HEK293 (cell line): ENCODE data around the gene PAX6.

Experiments
- CTCF ChIA-PET: fragments of 350-600 bp; formaldehyde crosslinking; extraction: SDS; loops from one replicate; lab custom pipeline; 2021; ENCODE audit warnings: antibody characterized with exemption; lab: Yijun Ruan, JAX
- POLR2A ChIA-PET: fragments of 300-600 bp; formaldehyde crosslinking; extraction: SDS; loops from one replicate; lab custom pipeline; 2020; ENCODE audit warnings: antibody characterized with exemption, inconsistent platforms; lab: Yijun Ruan, JAX
- H3K27ac ChIP-seq: fragments of 200-500 bp; sonication (Bioruptor generic); 2 replicates; pipeline ENCODE4 v1.5.1; 2014; ENCODE audit warnings: low read depth, low read length, control low read depth, inconsistent platforms; ENCODE audit errors: extremely low read depth
- H3K36me3 ChIP-seq, 2 experiments: fragments of 200-500 bp in 1 of 2; sonication (Bioruptor generic) in 1 of 2; 1 replicate in 1 of 2; 2 replicates in 1 of 2; pipeline ENCODE4 v1.5.1; 2014 to 2017; ENCODE audit warnings: inconsistent platforms in 2 of 2, low read length in 2 of 2; ENCODE audit not compliant: control insufficient read depth in 2 of 2, insufficient read depth in 1 of 2
- H3K4me1 ChIP-seq: fragments of 200-500 bp; sonication (Bioruptor generic); 2 replicates; pipeline ENCODE4 v1.5.1; 2014; ENCODE audit warnings: mild to moderate bottlenecking, low read length, inconsistent platforms; ENCODE audit not compliant: control insufficient read depth, insufficient read depth
- H3K4me3 ChIP-seq: 2 replicates; pipeline ENCODE4 v1.5.1; 2011; ENCODE audit warnings: low read depth, mild to moderate bottlenecking, control low read depth, low read length, moderate library complexity
- H3K9me3 ChIP-seq: fragments of 200-500 bp; sonication (Bioruptor generic); 2 replicates; pipeline ENCODE4 v1.5.1; 2014; ENCODE audit warnings: low read depth, low read length, inconsistent platforms; ENCODE audit not compliant: control insufficient read depth, insufficient read depth
- IKZF3 ChIP-seq: fragments of 450-650 bp; IDR thresholded peaks from 2 replicates; pipeline ENCODE4 v1.5.0; 2018; ENCODE audit warnings: missing biosample characterization, mild to moderate bottlenecking, missing genetic modification characterization, moderate library complexity
- MEIS1 ChIP-seq: sonication (generic); formaldehyde crosslinking; IDR thresholded peaks from 2 replicates; pipeline ENCODE4 v1.8.1; 2022; ENCODE audit warnings: missing genetic modification reagents, mild to moderate bottlenecking, borderline replicate concordance
- MYNN ChIP-seq: fragments of 450-650 bp; formaldehyde crosslinking; IDR thresholded peaks from 2 replicates; pipeline ENCODE4 v1.5.1; 2016; ENCODE audit warnings: missing biosample characterization, missing genetic modification characterization, borderline replicate concordance
- MZF1 ChIP-seq: fragments of 450-650 bp; formaldehyde crosslinking; IDR thresholded peaks from 2 replicates; pipeline ENCODE4 v1.5.1; 2017; ENCODE audit warnings: missing biosample characterization, missing genetic modification characterization, borderline replicate concordance
- TRIM28 ChIP-seq: IDR thresholded peaks from 2 replicates; pipeline ENCODE4 v1.6.1; 2011; ENCODE audit warnings: low read length, control low read depth, borderline replicate concordance
- ZIC2 ChIP-seq: fragments of 450-650 bp; formaldehyde crosslinking; IDR thresholded peaks from 2 replicates; pipeline ENCODE4 v1.5.1; 2016; ENCODE audit warnings: missing biosample characterization, missing genetic modification characterization
- ZNF121 ChIP-seq: fragments of 450-650 bp; formaldehyde crosslinking; IDR thresholded peaks from 2 replicates; pipeline ENCODE4 v1.5.1; 2016; ENCODE audit warnings: missing biosample characterization, missing genetic modification characterization
- ZNF140 ChIP-seq: fragments of 450-650 bp; formaldehyde crosslinking; IDR thresholded peaks from 2 replicates; pipeline ENCODE4 v1.5.1; 2016; ENCODE audit warnings: missing biosample characterization, missing genetic modification characterization
- ZNF175 ChIP-seq: fragments of 450-650 bp; formaldehyde crosslinking; IDR thresholded peaks from 2 replicates; pipeline ENCODE4 v1.5.1; 2016; ENCODE audit warnings: missing biosample characterization, missing genetic modification characterization
- ZNF239 ChIP-seq: fragments of 450-650 bp; formaldehyde crosslinking; IDR thresholded peaks from 2 replicates; pipeline ENCODE4 v1.5.1; 2016; ENCODE audit warnings: missing biosample characterization, missing genetic modification characterization
- ZNF311 ChIP-seq: fragments of 450-650 bp; formaldehyde crosslinking; IDR thresholded peaks from 2 replicates; pipeline ENCODE4 v1.5.1; 2017; ENCODE audit warnings: missing biosample characterization, missing genetic modification characterization, borderline replicate concordance
- ZNF555 ChIP-seq: fragments of 450-650 bp; formaldehyde crosslinking; conservative IDR thresholded peaks from 2 replicates; pipeline ENCODE4 v1.5.1; 2017; ENCODE audit warnings: missing biosample characterization, mild to moderate bottlenecking, missing genetic modification characterization, inconsistent platforms
- ZNF596 ChIP-seq: fragments of 450-650 bp; IDR thresholded peaks from 2 replicates; pipeline ENCODE4 v1.5.0; 2018; ENCODE audit warnings: missing biosample characterization, mild to moderate bottlenecking, missing genetic modification characterization, moderate library complexity
- ZNF626 ChIP-seq: fragments of 450-650 bp; sonication (Bioruptor Pico); formaldehyde crosslinking; IDR thresholded peaks from 2 replicates; pipeline ENCODE4 v1.5.1; 2018; ENCODE audit warnings: missing biosample characterization, missing genetic modification characterization, inconsistent platforms
- ZNF658 ChIP-seq: fragments of 450-650 bp; formaldehyde crosslinking; IDR thresholded peaks from 2 replicates; pipeline ENCODE4; 2016; ENCODE audit warnings: missing biosample characterization, missing genetic modification characterization
- ZNF777 ChIP-seq: fragments of 450-650 bp; formaldehyde crosslinking; IDR thresholded peaks from 2 replicates; pipeline ENCODE4 v1.5.1; 2017; ENCODE audit warnings: missing biosample characterization, missing genetic modification characterization, borderline replicate concordance
- ZNF785 ChIP-seq: fragments of 450-650 bp; formaldehyde crosslinking; IDR thresholded peaks from 2 replicates; pipeline ENCODE4 v1.5.1; 2016; ENCODE audit warnings: missing biosample characterization, missing genetic modification characterization
- ZNF791 ChIP-seq: fragments of 450-650 bp; formaldehyde crosslinking; IDR thresholded peaks from 2 replicates; pipeline ENCODE4 v1.5.1; 2016; ENCODE audit warnings: missing biosample characterization, missing genetic modification characterization
- ZXDB ChIP-seq: fragments of 450-650 bp; formaldehyde crosslinking; IDR thresholded peaks from 2 replicates; pipeline ENCODE4 v1.5.1; 2016; ENCODE audit warnings: missing biosample characterization, missing genetic modification characterization
- TF ChIP-seq, protein P1 (sequence below): fragments of 450-650 bp; formaldehyde crosslinking; IDR thresholded peaks from 2 replicates; pipeline ENCODE4 v1.5.1; 2017; ENCODE audit warnings: missing biosample characterization, missing genetic modification characterization
- TF ChIP-seq, protein P2 (sequence below): fragments of 450-650 bp; formaldehyde crosslinking; IDR thresholded peaks from 2 replicates; pipeline ENCODE4 v1.5.1; 2016; ENCODE audit warnings: missing biosample characterization, missing genetic modification characterization
- TF ChIP-seq, protein P3 (sequence below): fragments of 450-650 bp; formaldehyde crosslinking; IDR thresholded peaks from 2 replicates; pipeline ENCODE4 v1.5.1; 2017; ENCODE audit warnings: missing biosample characterization, missing genetic modification characterization

Gene PAX6

DNA sequence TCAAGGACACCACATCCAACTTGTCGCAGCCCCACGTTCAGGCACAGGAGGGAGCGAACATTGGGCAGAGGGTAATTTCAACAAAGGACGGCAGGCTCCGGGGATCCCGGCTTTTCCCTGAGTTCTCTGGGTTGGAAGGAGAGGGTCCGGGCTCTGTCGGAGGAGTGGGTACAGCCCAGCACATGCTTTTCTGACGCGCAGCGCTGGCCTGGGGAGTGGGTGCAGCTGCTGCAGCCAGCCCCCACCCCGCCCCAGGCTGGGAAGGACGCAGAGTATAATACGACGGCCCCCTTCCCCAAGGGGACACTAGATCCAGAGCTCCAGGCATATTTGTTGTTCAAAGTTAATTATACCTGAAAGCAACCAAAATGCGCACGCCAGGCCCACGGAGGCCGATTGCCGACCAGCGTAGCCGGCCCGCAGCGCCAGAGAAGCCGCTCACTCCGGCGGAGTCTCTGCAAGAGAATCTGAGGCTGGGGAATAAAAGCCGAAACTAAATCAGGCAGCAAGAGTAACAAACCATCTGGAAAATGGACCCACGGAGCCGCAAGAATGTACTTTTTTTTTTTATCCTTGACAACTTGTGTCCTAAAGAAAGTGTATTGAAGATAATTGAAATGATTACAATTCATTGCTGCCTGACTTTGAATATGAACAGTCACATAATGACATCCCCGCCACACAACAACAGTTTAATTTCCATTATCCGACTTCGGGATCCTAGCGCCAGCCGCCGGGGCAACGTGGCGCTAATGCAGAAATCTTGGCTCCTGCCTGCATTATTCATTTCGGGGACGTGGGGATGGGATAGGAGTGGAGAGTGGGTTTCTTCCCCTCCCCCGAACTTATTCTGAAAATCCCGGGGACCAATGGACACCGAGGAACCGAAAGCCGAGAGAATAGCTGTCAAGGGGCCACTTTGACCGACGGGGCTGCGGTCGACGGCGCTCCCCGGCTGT is 14.0 kb upstream of the PAX6 start:
- H3K4me1 ChIP-seq, result no peaks in the 10 kb centered on the region
- H3K36me3 ChIP-seq, result no peaks in the 10 kb centered on the region
- CTCF ChIA-PET, result no interaction called here
- H3K9me3 ChIP-seq, result no peaks in the 10 kb centered on the region
- POLR2A ChIA-PET, result no interaction called here
- TF ChIP-seq TRIM28, result no peak
- no peak for TF ChIP-seq ZNF626 (tag by site-specific recombination)
- TF ChIP-seq ZNF777 (tag by site-specific recombination), result no peak
- no peak for TF ChIP-seq MEIS1
- TF ChIP-seq ZNF555, result no peak
- no peak for TF ChIP-seq ZNF140 (tag by site-specific recombination)
- no peak for TF ChIP-seq ZNF239 (tag by site-specific recombination)
- no peak for TF ChIP-seq ZXDB (tag by site-specific recombination)
- TF ChIP-seq ZNF175 (tag by site-specific recombination), result no peak
- TF ChIP-seq ZNF658, result no peak
- TF ChIP-seq ZNF791, result no peak
- TF ChIP-seq, protein P1, sequence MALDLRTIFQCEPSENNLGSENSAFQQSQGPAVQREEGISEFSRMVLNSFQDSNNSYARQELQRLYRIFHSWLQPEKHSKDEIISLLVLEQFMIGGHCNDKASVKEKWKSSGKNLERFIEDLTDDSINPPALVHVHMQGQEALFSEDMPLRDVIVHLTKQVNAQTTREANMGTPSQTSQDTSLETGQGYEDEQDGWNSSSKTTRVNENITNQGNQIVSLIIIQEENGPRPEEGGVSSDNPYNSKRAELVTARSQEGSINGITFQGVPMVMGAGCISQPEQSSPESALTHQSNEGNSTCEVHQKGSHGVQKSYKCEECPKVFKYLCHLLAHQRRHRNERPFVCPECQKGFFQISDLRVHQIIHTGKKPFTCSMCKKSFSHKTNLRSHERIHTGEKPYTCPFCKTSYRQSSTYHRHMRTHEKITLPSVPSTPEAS (tag by site-specific recombination), result no peak
- no peak for TF ChIP-seq MYNN (tag by site-specific recombination)
- TF ChIP-seq ZNF785 (tag by site-specific recombination), result no peak
- no peak for TF ChIP-seq ZNF596 (tag by site-specific recombination)
- no peak for TF ChIP-seq MZF1 (tag by site-specific recombination)
- no peak for TF ChIP-seq ZIC2 (tag by site-specific recombination)
- TF ChIP-seq IKZF3 (tag by site-specific recombination), result no peak
- TF ChIP-seq, protein P2, sequence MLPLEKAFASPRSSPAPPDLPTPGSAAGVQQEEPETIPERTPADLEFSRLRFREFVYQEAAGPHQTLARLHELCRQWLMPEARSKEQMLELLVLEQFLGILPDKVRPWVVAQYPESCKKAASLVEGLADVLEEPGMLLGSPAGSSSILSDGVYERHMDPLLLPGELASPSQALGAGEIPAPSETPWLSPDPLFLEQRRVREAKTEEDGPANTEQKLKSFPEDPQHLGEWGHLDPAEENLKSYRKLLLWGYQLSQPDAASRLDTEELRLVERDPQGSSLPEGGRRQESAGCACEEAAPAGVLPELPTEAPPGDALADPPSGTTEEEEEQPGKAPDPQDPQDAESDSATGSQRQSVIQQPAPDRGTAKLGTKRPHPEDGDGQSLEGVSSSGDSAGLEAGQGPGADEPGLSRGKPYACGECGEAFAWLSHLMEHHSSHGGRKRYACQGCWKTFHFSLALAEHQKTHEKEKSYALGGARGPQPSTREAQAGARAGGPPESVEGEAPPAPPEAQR (tag by site-specific recombination), result no peak
- TF ChIP-seq ZNF311 (tag by site-specific recombination), result no peak
- H3K4me3 ChIP-seq, result no peak overlapping the region
- no peak overlapping the region for H3K27ac ChIP-seq

DNA sequence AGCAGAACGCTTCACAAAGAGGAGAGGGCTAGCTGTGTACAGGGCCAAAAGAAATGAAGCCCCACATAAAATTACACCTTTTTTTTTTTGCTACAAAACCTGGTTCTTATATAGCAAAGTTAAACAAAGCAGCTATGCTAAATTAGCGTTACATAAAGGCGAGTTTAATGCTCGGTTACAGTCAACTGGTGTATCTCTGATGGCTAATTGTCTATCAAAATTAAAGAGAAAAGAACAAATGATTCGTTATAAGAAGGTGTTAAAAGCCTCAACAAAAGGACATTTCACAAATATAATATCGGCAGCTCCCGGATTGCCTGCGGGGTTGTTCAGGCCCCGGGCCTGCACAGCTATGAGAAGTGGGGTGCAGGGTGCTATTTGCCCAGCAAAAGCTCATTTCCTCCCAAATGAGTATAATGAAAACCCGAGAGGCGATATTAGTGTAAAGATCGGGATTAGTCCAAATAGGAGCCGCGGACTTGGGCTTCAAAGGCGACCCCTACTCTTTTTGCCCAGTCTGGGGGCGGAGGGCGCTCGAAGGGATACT is 13.3 kb upstream of the PAX6 start:
- Histone ChIP-seq H3K27ac (no peak overlapping the region), H3K4me1 (no peaks in the 10 kb centered on the region), H3K4me3 (no peak overlapping the region), H3K9me3 (no peaks in the 10 kb centered on the region), H3K36me3 (no peaks in the 10 kb centered on the region)
- ChIA-PET POLR2A (no interaction called here), CTCF (no interaction called here)
- TF ChIP-seq ZNF791 (no peak), ZNF121 (tag by site-specific recombination) (no peak)
- TF ChIP-seq, protein P3, sequence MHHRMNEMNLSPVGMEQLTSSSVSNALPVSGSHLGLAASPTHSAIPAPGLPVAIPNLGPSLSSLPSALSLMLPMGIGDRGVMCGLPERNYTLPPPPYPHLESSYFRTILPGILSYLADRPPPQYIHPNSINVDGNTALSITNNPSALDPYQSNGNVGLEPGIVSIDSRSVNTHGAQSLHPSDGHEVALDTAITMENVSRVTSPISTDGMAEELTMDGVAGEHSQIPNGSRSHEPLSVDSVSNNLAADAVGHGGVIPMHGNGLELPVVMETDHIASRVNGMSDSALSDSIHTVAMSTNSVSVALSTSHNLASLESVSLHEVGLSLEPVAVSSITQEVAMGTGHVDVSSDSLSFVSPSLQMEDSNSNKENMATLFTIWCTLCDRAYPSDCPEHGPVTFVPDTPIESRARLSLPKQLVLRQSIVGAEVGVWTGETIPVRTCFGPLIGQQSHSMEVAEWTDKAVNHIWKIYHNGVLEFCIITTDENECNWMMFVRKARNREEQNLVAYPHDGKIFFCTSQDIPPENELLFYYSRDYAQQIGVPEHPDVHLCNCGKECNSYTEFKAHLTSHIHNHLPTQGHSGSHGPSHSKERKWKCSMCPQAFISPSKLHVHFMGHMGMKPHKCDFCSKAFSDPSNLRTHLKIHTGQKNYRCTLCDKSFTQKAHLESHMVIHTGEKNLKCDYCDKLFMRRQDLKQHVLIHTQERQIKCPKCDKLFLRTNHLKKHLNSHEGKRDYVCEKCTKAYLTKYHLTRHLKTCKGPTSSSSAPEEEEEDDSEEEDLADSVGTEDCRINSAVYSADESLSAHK (tag by site-specific recombination), result no peak
